Lower lobe of right lung (tissue), 2 donors: ENCODE data around the gene PDK4. TPM values are rescaled to one million over a fixed set of nuclear protein-coding genes. Genes with fewer than 3 reads are reported as not detected.

ENCODE experiments used
- ATAC-seq, 2 donors: fragments of 200-7000 bp; cut with Tn5 transposase; one replicate each; pipeline ENCODE4 v1.9.1; 2020 to 2022; ENCODE audit warnings: mild to moderate bottlenecking in 2 of 2, moderate library complexity in 2 of 2
- DNase-seq: peaks from one replicate; pipeline ENCODE4 v3.0.0-alpha.2; 2020
- H3K27ac ChIP-seq: fragments of 200-600 bp; one replicate; pipeline ENCODE4 v1.8.0; 2022
- H3K27me3 ChIP-seq: fragments of 200-600 bp; one replicate; pipeline ENCODE4 v1.8.0; 2022; ENCODE audit warnings: low read depth
- H3K36me3 ChIP-seq: fragments of 200-600 bp; one replicate; pipeline ENCODE4 v1.8.0; 2022; ENCODE audit warnings: mild to moderate bottlenecking
- H3K4me1 ChIP-seq: fragments of 200-600 bp; one replicate; pipeline ENCODE4 v1.8.0; 2022
- H3K4me3 ChIP-seq: fragments of 200-600 bp; one replicate; pipeline ENCODE4 v1.8.0; 2022; ENCODE audit warnings: mild to moderate bottlenecking
- H3K9me3 ChIP-seq: fragments of 200-600 bp; one replicate; pipeline ENCODE4 v1.8.0; 2022
- CTCF ChIP-seq: fragments of 200-600 bp; IDR thresholded peaks from one replicate; pipeline ENCODE4 v1.8.0; 2022; ENCODE audit warnings: antibody characterized with exemption, mild to moderate bottlenecking
- intact Hi-C: fragments of 100-400 bp; cut with DNase I; formaldehyde crosslinking; loops from one replicate; pipeline ENCODE4 v1.11.0; 2022
- total RNA-seq: library from RNA; stranded (reverse); fragmentation: NEBNext Ultra II Directional; extraction: Animal tissue kit (Norgen Biotek cat#: 25700); gene quantifications from one replicate; pipeline ENCODE4 v1.2.1, GENCODE V29; 2021
- donor health status: DM: no; HTN: yes; CAD: no; lungs with severe emphysema.

PDK4 gene
- total RNA-seq, 1 donor from 2014 or later: 243 TPM

- Histone ChIP-seq H3K27me3 (no peaks in the 10 kb centered on the region), H3K9me3 (no peaks in the 10 kb centered on the region), H3K4me3 (no peak overlapping the region), H3K4me1 (peaks cover 16% of the 10 kb centered on the region), H3K27ac (peak overlapping the region; percentile 5), H3K36me3 (no peaks in the 10 kb centered on the region)
- no peak for DNase-seq
- peak; percentile 74 to 83 for ATAC-seq
- intact Hi-C loops: no loop called here
- TF ChIP-seq CTCF: no peak
These were observed 34.6 kb upstream of the PDK4 start for GRCh38 chr7:95630702-95631458.

- Histone ChIP-seq H3K9me3 (no peaks in the 10 kb centered on the region), H3K36me3 (no peaks in the 10 kb centered on the region), H3K4me3 (no peak overlapping the region), H3K27ac (peak overlapping the region; percentile 51), H3K4me1 (peaks cover 16% of the 10 kb centered on the region), H3K27me3 (no peaks in the 10 kb centered on the region)
- intact Hi-C loops: no loop called here
- TF ChIP-seq CTCF: no peak
- DNase-seq (no peak), ATAC-seq (peak; percentile 46 to 66)
These were observed 32.6 kb upstream of the PDK4 start for GRCh38 chr7:95628831-95629439.

- Histone ChIP-seq H3K9me3 (no peaks in the 10 kb centered on the region), H3K36me3 (no peaks in the 10 kb centered on the region), H3K27me3 (no peaks in the 10 kb centered on the region), H3K4me1 (peaks cover 6% of the 10 kb centered on the region), H3K27ac (no peak overlapping the region), H3K4me3 (no peak overlapping the region)
- intact Hi-C loops: no loop called here
- no peak for DNase-seq
- TF ChIP-seq CTCF: no peak
- no peak for ATAC-seq
These were observed 27.5 kb upstream of the PDK4 start for GRCh38 chr7:95623788-95624187.

- TF ChIP-seq CTCF: no peak
- H3K4me1 ChIP-seq: no peaks in the 10 kb centered on the region
- H3K9me3 ChIP-seq: no peaks in the 10 kb centered on the region
- no peaks in the 10 kb centered on the region for H3K27me3 ChIP-seq
- ATAC-seq (no peak), DNase-seq (no peak)
- H3K36me3 ChIP-seq: no peaks in the 10 kb centered on the region
- H3K27ac ChIP-seq: no peak overlapping the region
- no peak overlapping the region for H3K4me3 ChIP-seq
- intact Hi-C loops: no loop called here
These were observed 26.5 kb upstream of the PDK4 start for GRCh38 chr7:95622859-95623258.

GRCh38 chr7:95622001-95622549, 25.8 kb upstream of the PDK4 start:
- Histone ChIP-seq H3K4me3 (no peak overlapping the region), H3K27ac (no peak overlapping the region), H3K36me3 (no peaks in the 10 kb centered on the region), H3K4me1 (no peaks in the 10 kb centered on the region), H3K9me3 (no peaks in the 10 kb centered on the region), H3K27me3 (no peaks in the 10 kb centered on the region)
- ATAC-seq: no peak
- no peak for TF ChIP-seq CTCF
- no peak for DNase-seq
- intact Hi-C loops: no loop called here
